Naive B cell (primary cell): ENCODE results near the gene LRFN5. TPM values are rescaled to one million over a fixed set of nuclear protein-coding genes. Genes with fewer than 3 reads are reported as not detected.

ENCODE experiments used
- ATAC-seq, 2 donors: fragments of 150-1000 bp; cut with Tn5 transposase; 2 replicates each; pipeline ENCODE4 v1.10.0; 2021; ENCODE audit warnings: low read depth in 2 of 2, mild to moderate bottlenecking in 2 of 2, moderate library complexity in 2 of 2
- DNase-seq: peaks from one replicate; pipeline ENCODE4 v3.0.0; 2022
- H3K27ac Mint-ChIP-seq, 6 donors: one replicate each; pipeline ENCODE4 v1.8.0; 2020 to 2022; ENCODE audit warnings: mild to moderate bottlenecking in 6 of 6, mixed read lengths in 6 of 6, moderate library complexity in 5 of 6, inconsistent platforms in 2 of 6
- H3K27me3 Mint-ChIP-seq, 3 donors: one replicate each; pipeline ENCODE4 v1.8.0; 2021 to 2022; ENCODE audit warnings: mixed read lengths in 3 of 3, mild to moderate bottlenecking in 1 of 3
- H3K36me3 Mint-ChIP-seq, 2 donors: one replicate each; pipeline ENCODE4 v1.8.0; 2020 to 2022; ENCODE audit warnings: mixed read lengths in 2 of 2, inconsistent platforms in 1 of 2, mild to moderate bottlenecking in 1 of 2
- H3K4me1 Mint-ChIP-seq, 3 donors: one replicate each; pipeline ENCODE4 v1.8.0; 2020 to 2022; ENCODE audit warnings: mixed read lengths in 3 of 3, inconsistent platforms in 1 of 3, mild to moderate bottlenecking in 1 of 3, moderate library complexity in 1 of 3
- H3K4me3 Mint-ChIP-seq, 8 donors: one replicate each; pipeline ENCODE4 v1.8.0; 2020 to 2022; ENCODE audit warnings: mild to moderate bottlenecking in 8 of 8, mixed read lengths in 8 of 8, moderate library complexity in 8 of 8, inconsistent platforms in 2 of 8
- H3K9me3 Mint-ChIP-seq, 7 donors: one replicate each; pipeline ENCODE4 v1.8.0; 2020 to 2022; ENCODE audit warnings: mixed read lengths in 7 of 7, mild to moderate bottlenecking in 5 of 7, inconsistent platforms in 2 of 7, moderate library complexity in 1 of 7
- polyA plus RNA-seq, 6 donors: library from polyadenylated mRNA; unstranded; fragments of 300-500 nt; fragmentation: Illumina TruSeq; gene quantifications; one replicate each; pipeline ENCODE4 v1.2.3, GENCODE V29; 2021; ENCODE audit warnings: low read depth in 6 of 6

The LRFN5 gene
- polyA plus RNA-seq, 6 donors from 2014 or later: not detected

- no peak for DNase-seq
- Mint-ChIP-seq H3K4me3 (no peak overlapping the region), H3K9me3 (peaks cover 0 to 3% (median 0%) of the 10 kb centered on the region in 7 donors), H3K4me1 (no peaks in the 10 kb centered on the region), H3K27ac (no peak overlapping the region), H3K27me3 (no peaks in the 10 kb centered on the region), H3K36me3 (no peaks in the 10 kb centered on the region)
- ATAC-seq: no peak
These were observed 151.5 kb downstream of the LRFN5 start for GRCh38 chr14:41758011-41758665.

- ATAC-seq (no peak), DNase-seq (no peak)
- Mint-ChIP-seq H3K4me3 (no peak overlapping the region), H3K27me3 (no peaks in the 10 kb centered on the region), H3K9me3 (peaks cover 0 to 3% (median 0%) of the 10 kb centered on the region in 7 donors), H3K4me1 (no peaks in the 10 kb centered on the region), H3K36me3 (no peaks in the 10 kb centered on the region), H3K27ac (no peak overlapping the region)
These were observed 154.5 kb downstream of the LRFN5 start for GRCh38 chr14:41761204-41761603.

GRCh38 chr14:41766772-41767171 is 160.1 kb downstream of the LRFN5 start:
- no peaks in the 10 kb centered on the region for H3K4me1 Mint-ChIP-seq
- no peaks in the 10 kb centered on the region for H3K27me3 Mint-ChIP-seq
- no peaks in the 10 kb centered on the region for H3K36me3 Mint-ChIP-seq
- ATAC-seq (no peak), DNase-seq (no peak)
- no peak overlapping the region for H3K27ac Mint-ChIP-seq
- no peak overlapping the region for H3K4me3 Mint-ChIP-seq
- peaks cover 0 to 2% (median 0%) of the 10 kb centered on the region in 7 donors for H3K9me3 Mint-ChIP-seq

GRCh38 chr14:41773536-41774279 is 167.0 kb downstream of the LRFN5 start:
- DNase-seq (no peak), ATAC-seq (no peak)
- Mint-ChIP-seq H3K4me1 (no peaks in the 10 kb centered on the region), H3K4me3 (no peak overlapping the region), H3K36me3 (no peaks in the 10 kb centered on the region), H3K9me3 (peaks cover 0 to 2% (median 0%) of the 10 kb centered on the region in 7 donors), H3K27me3 (no peaks in the 10 kb centered on the region), H3K27ac (no peak overlapping the region)

GRCh38 chr14:41782511-41782910 is 175.8 kb downstream of the LRFN5 start:
- H3K4me1 Mint-ChIP-seq: no peaks in the 10 kb centered on the region
- ATAC-seq (no peak), DNase-seq (no peak)
- no peak overlapping the region for H3K4me3 Mint-ChIP-seq
- H3K27ac Mint-ChIP-seq: no peak overlapping the region
- no peaks in the 10 kb centered on the region for H3K36me3 Mint-ChIP-seq
- H3K27me3 Mint-ChIP-seq: no peaks in the 10 kb centered on the region
- H3K9me3 Mint-ChIP-seq: no peaks in the 10 kb centered on the region

- DNase-seq (no peak), ATAC-seq (no peak)
- no peak overlapping the region for H3K4me3 Mint-ChIP-seq
- H3K36me3 Mint-ChIP-seq: no peaks in the 10 kb centered on the region
- H3K27ac Mint-ChIP-seq: no peak overlapping the region
- no peaks in the 10 kb centered on the region for H3K4me1 Mint-ChIP-seq
- no peaks in the 10 kb centered on the region for H3K27me3 Mint-ChIP-seq
- H3K9me3 Mint-ChIP-seq: no peaks in the 10 kb centered on the region
These were observed 176.7 kb downstream of the LRFN5 start for GRCh38 chr14:41783403-41783802.

GRCh38 chr14:41785696-41786095 is 179.0 kb downstream of the LRFN5 start:
- Mint-ChIP-seq H3K27me3 (no peaks in the 10 kb centered on the region), H3K36me3 (no peaks in the 10 kb centered on the region), H3K27ac (no peak overlapping the region), H3K4me1 (no peaks in the 10 kb centered on the region), H3K9me3 (no peaks in the 10 kb centered on the region), H3K4me3 (no peak overlapping the region)
- DNase-seq: no peak
- no peak for ATAC-seq

- Mint-ChIP-seq H3K27ac (no peak overlapping the region), H3K4me3 (no peak overlapping the region), H3K4me1 (no peaks in the 10 kb centered on the region), H3K27me3 (no peaks in the 10 kb centered on the region), H3K9me3 (peaks cover 0 to 2% (median 0%) of the 10 kb centered on the region in 7 donors), H3K36me3 (no peaks in the 10 kb centered on the region)
- DNase-seq: no peak
- ATAC-seq: no peak
These were observed 193.1 kb downstream of the LRFN5 start for GRCh38 chr14:41799817-41800216.

GRCh38 chr14:41805633-41806032 is 199.0 kb downstream of the LRFN5 start:
- H3K27me3 Mint-ChIP-seq: no peaks in the 10 kb centered on the region
- DNase-seq (no peak), ATAC-seq (no peak)
- H3K9me3 Mint-ChIP-seq: peaks cover 0 to 2% (median 0%) of the 10 kb centered on the region in 7 donors
- H3K36me3 Mint-ChIP-seq: no peaks in the 10 kb centered on the region
- no peak overlapping the region for H3K27ac Mint-ChIP-seq
- no peaks in the 10 kb centered on the region for H3K4me1 Mint-ChIP-seq
- H3K4me3 Mint-ChIP-seq: no peak overlapping the region

GRCh38 chr14:41806366-41806975 is 199.8 kb downstream of the LRFN5 start:
- Mint-ChIP-seq H3K27me3 (no peaks in the 10 kb centered on the region), H3K4me3 (no peak overlapping the region), H3K4me1 (no peaks in the 10 kb centered on the region), H3K36me3 (no peaks in the 10 kb centered on the region), H3K9me3 (peaks cover 0 to 2% (median 0%) of the 10 kb centered on the region in 7 donors), H3K27ac (no peak overlapping the region)
- no peak for DNase-seq
- ATAC-seq: no peak

GRCh38 chr14:41810362-41810761 is 203.7 kb downstream of the LRFN5 start:
- Mint-ChIP-seq H3K4me3 (no peak overlapping the region), H3K27ac (no peak overlapping the region), H3K4me1 (no peaks in the 10 kb centered on the region), H3K36me3 (no peaks in the 10 kb centered on the region), H3K27me3 (no peaks in the 10 kb centered on the region), H3K9me3 (peaks cover 0 to 5% (median 0%) of the 10 kb centered on the region in 7 donors)
- ATAC-seq (no peak), DNase-seq (no peak)

GRCh38 chr14:41817626-41818025 is 210.9 kb downstream of the LRFN5 start:
- Mint-ChIP-seq H3K27ac (no peak overlapping the region), H3K4me1 (no peaks in the 10 kb centered on the region), H3K36me3 (no peaks in the 10 kb centered on the region), H3K4me3 (no peak overlapping the region), H3K9me3 (peaks cover 0 to 6% (median 2%) of the 10 kb centered on the region in 7 donors), H3K27me3 (no peaks in the 10 kb centered on the region)
- no peak for DNase-seq
- no peak for ATAC-seq

GRCh38 chr14:41824441-41824840 is 217.8 kb downstream of the LRFN5 start:
- ATAC-seq: no peak
- Mint-ChIP-seq H3K4me3 (no peak overlapping the region), H3K9me3 (peaks cover 0 to 22% (median 4%) of the 10 kb centered on the region in 7 donors), H3K4me1 (no peaks in the 10 kb centered on the region), H3K36me3 (no peaks in the 10 kb centered on the region), H3K27me3 (no peaks in the 10 kb centered on the region), H3K27ac (no peak overlapping the region)
- DNase-seq: no peak

GRCh38 chr14:41825622-41826021 is 218.9 kb downstream of the LRFN5 start:
- peaks cover 0 to 22% (median 3%) of the 10 kb centered on the region in 7 donors for H3K9me3 Mint-ChIP-seq

More at GRCh38 chr14:41825622-41826021, 218.9 kb downstream of the LRFN5 start:
- H3K36me3 Mint-ChIP-seq: no peaks in the 10 kb centered on the region
- no peaks in the 10 kb centered on the region for H3K4me1 Mint-ChIP-seq
- DNase-seq (no peak), ATAC-seq (no peak)
- H3K27me3 Mint-ChIP-seq: no peaks in the 10 kb centered on the region
- H3K4me3 Mint-ChIP-seq: no peak overlapping the region
- no peak overlapping the region for H3K27ac Mint-ChIP-seq
